Esophagus muscularis mucosa (tissue), 4 donors: ENCODE results near the gene TOGARAM2. TPM values are rescaled to one million over a fixed set of nuclear protein-coding genes. Genes with fewer than 3 reads are reported as not detected.

Source experiments
- DNase-seq: peaks from one replicate; pipeline ENCODE4 v3.0.0-alpha.2; 2017; ENCODE audit errors: extremely low spot score
- H3K27ac ChIP-seq, 4 donors: fragments of 200-600 bp; sonication (generic); replicated peaks in 1 of 4; 1 replicate in 3 of 4; 2 replicates in 1 of 4; pipeline ENCODE4 v1.5.1; 2016 to 2019; ENCODE audit warnings: mild to moderate bottlenecking in 1 of 4
- H3K27me3 ChIP-seq, 4 donors: fragments of 200-600 bp; sonication (generic); one replicate each; pipeline versions ENCODE4 v1.5.1 to v1.6.0; 2016 to 2019
- H3K36me3 ChIP-seq, 4 donors: fragments of 200-600 bp; sonication (generic); one replicate each; pipeline ENCODE4 v1.5.1; 2016 to 2019
- H3K4me1 ChIP-seq, 4 donors: fragments of 200-600 bp; sonication (generic); one replicate each; pipeline ENCODE4 v1.5.1; 2016 to 2019
- H3K4me3 ChIP-seq, 4 donors: fragments of 200-600 bp; sonication (generic); 1 replicate in 2 of 4; 2 replicates in 2 of 4; pipeline ENCODE4 v1.5.1; 2016 to 2019; ENCODE audit warnings: mild to moderate bottlenecking in 4 of 4, moderate library complexity in 1 of 4
- H3K9me3 ChIP-seq, 4 donors: fragments of 200-600 bp; sonication (generic); 1 replicate in 3 of 4; 2 replicates in 1 of 4; pipeline ENCODE4 v1.5.1; 2016 to 2019
- EP300 ChIP-seq: sonication (generic); formaldehyde crosslinking; IDR thresholded peaks from one replicate; pipeline ENCODE4 v1.6.1; 2017; ENCODE audit warnings: antibody characterized with exemption
- POLR2A ChIP-seq: fragments of 450-650 bp; IDR thresholded peaks from one replicate; pipeline ENCODE4 v1.6.1; 2017; ENCODE audit warnings: antibody characterized with exemption, moderate library complexity, mild to moderate bottlenecking, low read depth
- POLR2AphosphoS5 ChIP-seq, 2 donors: sonication (generic); formaldehyde crosslinking; IDR thresholded peaks; one replicate each; pipeline ENCODE4 v1.6.1; 2017; ENCODE audit warnings: antibody characterized with exemption in 2 of 2
- WGBS: methylation state at CpG from one replicate; pipeline ENCODE4 v1.1.5; 2018; 5-methylcytosine and 5-hydroxymethylcytosine counted together
- intact Hi-C: fragments of 100-400 bp; cut with DNase I; formaldehyde crosslinking; loops from one replicate; pipeline ENCODE4 v1.15.1; 2023
- total RNA-seq, 4 donors: library from RNA; depleted of rRNA; stranded (reverse); fragments of >200 nt; gene quantifications; one replicate each; pipeline versions ENCODE4 v1.1.0 to v1.2.1, GENCODE V29; 2016
- TF ChIP-seq, protein P1 (sequence below), 3 experiments: fragments of 200-600 bp in 2 of 3; fragments of 450-650 bp in 1 of 3; sonication (generic) in 2 of 3; IDR thresholded peaks; one replicate each; pipeline ENCODE4 v1.5.1; 2017 to 2019; ENCODE audit warnings: antibody characterized with exemption in 3 of 3, mild to moderate bottlenecking in 2 of 3, moderate library complexity in 1 of 3

The TOGARAM2 gene
- total RNA-seq, 4 donors from 2014 or later, result 0.57 to 0.99 (median 0.77) TPM

DNA sequence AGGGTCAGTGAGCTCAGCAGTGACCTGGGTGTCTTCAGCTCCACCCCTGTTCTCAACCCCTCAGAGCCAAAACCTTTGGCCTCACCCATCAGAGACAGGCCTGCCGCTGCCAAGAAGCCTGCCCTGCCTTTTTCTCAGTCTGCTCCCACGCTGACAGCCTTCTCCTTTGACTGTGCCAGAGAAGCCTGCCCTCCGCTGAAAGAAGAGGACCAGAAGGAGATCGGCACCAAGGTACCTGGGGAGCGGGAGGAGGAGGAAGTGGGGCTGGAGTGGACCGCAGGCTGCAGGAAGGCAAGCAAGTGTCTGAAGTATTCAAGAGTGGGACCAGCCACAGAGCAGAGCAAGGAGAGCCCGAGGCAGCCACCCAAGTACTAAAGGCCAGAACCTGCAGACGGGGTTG lies 33.2 kb downstream of the TOGARAM2 start:
- no peak overlapping the region for H3K4me3 ChIP-seq
- peaks cover 31 to 51% (median 37%) of the 10 kb centered on the region in 4 donors for H3K4me1 ChIP-seq
- no peaks in the 10 kb centered on the region for H3K9me3 ChIP-seq
- WGBS, result 85% methylated on average over 7 of the region's 8 CpGs
- H3K27ac ChIP-seq, result no peak overlapping the region
- TF ChIP-seq, protein P1, sequence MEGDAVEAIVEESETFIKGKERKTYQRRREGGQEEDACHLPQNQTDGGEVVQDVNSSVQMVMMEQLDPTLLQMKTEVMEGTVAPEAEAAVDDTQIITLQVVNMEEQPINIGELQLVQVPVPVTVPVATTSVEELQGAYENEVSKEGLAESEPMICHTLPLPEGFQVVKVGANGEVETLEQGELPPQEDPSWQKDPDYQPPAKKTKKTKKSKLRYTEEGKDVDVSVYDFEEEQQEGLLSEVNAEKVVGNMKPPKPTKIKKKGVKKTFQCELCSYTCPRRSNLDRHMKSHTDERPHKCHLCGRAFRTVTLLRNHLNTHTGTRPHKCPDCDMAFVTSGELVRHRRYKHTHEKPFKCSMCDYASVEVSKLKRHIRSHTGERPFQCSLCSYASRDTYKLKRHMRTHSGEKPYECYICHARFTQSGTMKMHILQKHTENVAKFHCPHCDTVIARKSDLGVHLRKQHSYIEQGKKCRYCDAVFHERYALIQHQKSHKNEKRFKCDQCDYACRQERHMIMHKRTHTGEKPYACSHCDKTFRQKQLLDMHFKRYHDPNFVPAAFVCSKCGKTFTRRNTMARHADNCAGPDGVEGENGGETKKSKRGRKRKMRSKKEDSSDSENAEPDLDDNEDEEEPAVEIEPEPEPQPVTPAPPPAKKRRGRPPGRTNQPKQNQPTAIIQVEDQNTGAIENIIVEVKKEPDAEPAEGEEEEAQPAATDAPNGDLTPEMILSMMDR (IDR thresholded peaks at IDR 0.05), result no peak
- no peak for TF ChIP-seq EP300
- no peak for TF ChIP-seq POLR2A
- no peak for TF ChIP-seq POLR2AphosphoS5 (IDR thresholded peaks at IDR 0.05)
- intact Hi-C loops, result no loop called here
- H3K27me3 ChIP-seq, result no peaks in the 10 kb centered on the region
- no peak for DNase-seq
- H3K36me3 ChIP-seq, result no peaks in the 10 kb centered on the region

DNA sequence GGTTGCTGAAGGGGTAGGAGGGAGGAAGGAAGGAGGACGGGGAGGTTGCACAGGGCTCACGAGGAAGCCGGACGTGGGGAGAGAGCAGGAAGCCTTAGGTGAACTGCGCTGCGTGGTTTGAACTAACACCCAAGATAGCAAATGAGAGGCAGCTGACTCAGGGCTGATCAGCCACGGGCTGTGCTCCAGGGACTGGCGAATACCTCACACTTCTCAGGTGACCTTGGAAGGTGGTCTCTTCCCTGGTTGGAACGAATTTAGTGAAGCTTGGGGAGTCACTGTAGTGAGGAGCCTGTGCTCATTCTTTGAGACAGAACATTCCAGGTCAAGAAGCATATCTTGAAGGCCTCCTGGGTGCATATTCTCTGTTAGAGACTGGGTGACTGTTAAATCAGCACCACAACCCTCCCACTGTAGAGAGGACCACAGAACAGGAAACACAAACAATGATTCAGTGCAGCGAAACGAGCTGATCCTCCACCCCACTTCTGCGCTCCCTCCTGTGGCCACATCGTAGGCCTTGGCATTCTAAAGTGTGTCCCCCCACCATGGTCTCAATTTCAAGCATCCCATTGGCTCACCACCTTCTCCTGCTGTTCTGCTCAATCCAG lies 33.8 kb downstream of the TOGARAM2 start:
- WGBS, result 81% methylated on average over 13 of the region's 13 CpGs
- no peak for DNase-seq
- intact Hi-C loops, result no loop called here
- H3K4me1 ChIP-seq, result peaks cover 31 to 51% (median 37%) of the 10 kb centered on the region in 4 donors
- TF ChIP-seq, protein P1 (IDR thresholded peaks at IDR 0.05), result no peak
- TF ChIP-seq POLR2AphosphoS5 (IDR thresholded peaks at IDR 0.05) (no peak), POLR2A (no peak), EP300 (no peak)
- peak overlapping the region in 2 of 4 donors; percentile 0 to 33 for H3K27ac ChIP-seq
- no peaks in the 10 kb centered on the region for H3K9me3 ChIP-seq
- no peak overlapping the region for H3K4me3 ChIP-seq
- no peaks in the 10 kb centered on the region for H3K27me3 ChIP-seq
- H3K36me3 ChIP-seq, result no peaks in the 10 kb centered on the region

DNA sequence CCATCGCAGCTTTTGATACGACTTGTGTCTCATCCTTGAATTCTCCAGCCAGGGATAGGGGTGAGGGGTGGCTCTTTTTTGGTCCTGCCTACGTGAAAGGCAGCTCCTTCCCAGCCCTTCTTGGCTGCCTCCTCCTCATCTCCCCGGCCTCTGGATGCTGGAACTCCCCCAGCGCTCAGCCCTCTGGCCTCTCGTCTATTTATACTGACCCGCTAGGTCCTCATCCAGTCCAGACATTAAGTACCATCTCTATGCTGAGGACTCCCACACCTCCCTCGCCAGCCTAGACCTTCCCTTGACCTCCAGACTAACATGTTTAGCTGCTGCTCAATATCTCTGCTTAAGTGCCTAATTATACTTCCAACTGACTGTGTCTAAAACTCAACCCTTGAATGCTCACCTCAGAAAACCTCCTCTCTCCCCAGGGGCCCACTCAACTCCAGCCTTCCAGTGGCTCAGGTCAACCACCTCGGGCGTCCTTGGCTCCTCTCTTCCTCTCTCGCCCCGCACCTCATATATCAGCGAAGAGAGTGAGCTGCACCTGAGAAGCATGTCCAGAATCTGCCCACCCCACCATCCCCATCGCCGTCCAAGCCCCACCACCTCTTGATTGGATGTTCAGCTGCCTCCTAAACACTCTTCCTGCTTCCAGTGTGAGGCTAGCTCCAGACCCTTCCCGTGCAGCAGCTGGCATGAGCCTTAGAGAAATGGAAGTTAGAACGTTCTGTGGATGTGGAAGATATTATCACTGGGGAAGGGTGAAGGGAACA lies 34.8 kb downstream of the TOGARAM2 start:
- Histone ChIP-seq H3K9me3 (no peaks in the 10 kb centered on the region), H3K27me3 (no peaks in the 10 kb centered on the region), H3K4me3 (no peak overlapping the region), H3K36me3 (no peaks in the 10 kb centered on the region), H3K4me1 (peaks cover 22 to 42% (median 30%) of the 10 kb centered on the region in 4 donors), H3K27ac (peak overlapping the region in 2 of 4 donors; percentile 33 to 57)
- 87% methylated on average over 17 of the region's 17 CpGs for WGBS
- DNase-seq, result no peak
- TF ChIP-seq POLR2AphosphoS5 (IDR thresholded peaks at IDR 0.05) (no peak), POLR2A (no peak), EP300 (no peak)
- TF ChIP-seq, protein P1 (IDR thresholded peaks at IDR 0.05), result no peak
- intact Hi-C loops, result no loop called here

DNA sequence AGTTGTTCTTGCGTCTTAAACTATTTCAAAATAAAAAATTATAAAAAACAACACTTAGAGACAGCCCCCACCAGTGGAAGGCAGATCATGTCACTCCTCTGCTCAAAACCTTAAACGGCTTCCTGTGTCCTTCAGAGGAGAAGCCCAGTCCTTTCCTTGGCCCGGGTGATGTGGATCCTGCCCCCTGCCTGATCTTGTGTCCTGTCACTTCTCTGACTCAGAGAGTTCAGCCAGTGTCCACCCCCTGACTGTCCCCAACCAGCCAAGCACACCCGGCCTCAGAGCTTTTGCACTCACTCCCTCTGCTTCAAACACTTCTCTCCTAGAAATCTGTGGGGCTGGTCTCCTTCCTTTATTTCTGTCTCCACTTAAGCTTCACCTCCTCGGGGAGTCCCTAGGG lies 35.4 kb downstream of the TOGARAM2 start:
- DNase-seq, result no peak
- 68% methylated on average over 5 of the region's 5 CpGs for WGBS
- peak overlapping the region in 1 of 4 donors; percentile 57 for H3K27ac ChIP-seq
- H3K4me3 ChIP-seq, result no peak overlapping the region
- H3K36me3 ChIP-seq, result no peaks in the 10 kb centered on the region
- H3K9me3 ChIP-seq, result no peaks in the 10 kb centered on the region
- peaks cover 16 to 36% (median 24%) of the 10 kb centered on the region in 4 donors for H3K4me1 ChIP-seq
- TF ChIP-seq POLR2A (no peak), POLR2AphosphoS5 (IDR thresholded peaks at IDR 0.05) (no peak), EP300 (no peak)
- TF ChIP-seq, protein P1 (IDR thresholded peaks at IDR 0.05), result no peak
- no peaks in the 10 kb centered on the region for H3K27me3 ChIP-seq
- intact Hi-C loops, result no loop called here
